A673 (cell line): ENCODE measurements around the gene CKAP2L. TPM values are rescaled to one million over a fixed set of nuclear protein-coding genes. Genes with fewer than 3 reads are reported as not detected.

Source experiments
- BruUV-seq: library from RNA; stranded (reverse); fragments of 400-500 nt; replicated peaks from 2 replicates; lab custom pipeline; 2021; lab: Mats Ljungman, UMichigan
- CTCF ChIA-PET: fragments of 300-600 bp; sonication (Branson Sonifier 250); formaldehyde crosslinking; loops from one replicate; lab custom pipeline; 2022; ENCODE audit warnings: antibody characterized with exemption; lab: Charles Lee
- POLR2A ChIA-PET: fragments of 300-600 bp; sonication (Branson Sonifier 250); formaldehyde crosslinking; loops from one replicate; lab custom pipeline; 2022; ENCODE audit warnings: antibody characterized with exemption; ENCODE audit not compliant: low non-redundant PET; lab: Charles Lee
- DNase-seq: peaks from one replicate; pipeline ENCODE4 v3.0.0-alpha.2; 2015; ENCODE audit warnings: low spot score
- H3K27ac ChIP-seq: fragments of 200-600 bp; sonication (generic); 2 replicates; pipeline ENCODE4 v1.5.1; 2016; ENCODE audit warnings: mixed run types, low read depth, mild to moderate bottlenecking, mixed read lengths, antibody characterized with exemption, low read length; ENCODE audit not compliant: poor library complexity, severe bottlenecking
- H3K27me3 ChIP-seq: fragments of 200-600 bp; sonication (generic); replicated peaks from 2 replicates; pipeline ENCODE4 v1.6.1; 2017; ENCODE audit warnings: mixed run types, low read depth, mild to moderate bottlenecking, mixed read lengths, antibody characterized with exemption, low read length; ENCODE audit not compliant: insufficient read depth, poor library complexity
- H3K36me3 ChIP-seq: fragments of 200-600 bp; sonication (generic); 2 replicates; pipeline ENCODE4 v1.6.1; 2016; ENCODE audit warnings: mixed run types, mild to moderate bottlenecking, mixed read lengths, antibody characterized with exemption, low read length; ENCODE audit not compliant: insufficient read depth, poor library complexity, severe bottlenecking
- H3K4me1 ChIP-seq: fragments of 200-600 bp; sonication (generic); 2 replicates; pipeline ENCODE4 v1.6.1; 2017; ENCODE audit warnings: mixed run types, mild to moderate bottlenecking, mixed read lengths, antibody characterized with exemption, low read length; ENCODE audit not compliant: insufficient read depth, poor library complexity, severe bottlenecking
- H3K4me3 ChIP-seq: fragments of 200-600 bp; sonication (generic); 2 replicates; pipeline ENCODE4 v1.5.1; 2016; ENCODE audit warnings: low read depth, mixed run types, mild to moderate bottlenecking, mixed read lengths, low read length; ENCODE audit not compliant: poor library complexity, severe bottlenecking
- H3K9me3 ChIP-seq: fragments of 200-600 bp; sonication (generic); 2 replicates; pipeline ENCODE4 v1.6.1; 2016; ENCODE audit warnings: mixed run types, low read depth, mild to moderate bottlenecking, mixed read lengths, antibody characterized with exemption, low read length; ENCODE audit not compliant: poor library complexity, severe bottlenecking
- EZH2 ChIP-seq: fragments of 200-600 bp; sonication (generic); IDR thresholded peaks from 2 replicates; pipeline ENCODE4 v1.6.1; 2017; ENCODE audit warnings: borderline replicate concordance, low read depth, mild to moderate bottlenecking, mixed read lengths, antibody characterized with exemption, low read length; ENCODE audit not compliant: poor library complexity, severe bottlenecking
- intact Hi-C: fragments of 100-400 bp; cut with micrococcal nuclease; formaldehyde crosslinking; loops from one replicate; pipeline ENCODE4 v1.10.0; 2022; ENCODE audit not compliant: unreplicated experiment
- total RNA-seq: library from RNA; stranded (reverse); gene quantifications from 2 replicates; pipeline ENCODE4 v1.2.3, GENCODE V29; 2021
- TF ChIP-seq, protein P1 (sequence below): fragments of 300-800, 200-600 bp; sonication (generic); conservative IDR thresholded peaks from 2 replicates; pipeline ENCODE4 v1.5.1; 2017; ENCODE audit warnings: low read depth, mild to moderate bottlenecking, antibody characterized with exemption, low read length, moderate library complexity, mixed read lengths

CKAP2L gene
- total RNA-seq, 1 experiment from 2014 or later = 49.6 TPM

- ChIA-PET CTCF (no interaction called here), POLR2A (interaction anchor here (0.8 kb wide), 1 partner anchor 18 kb away, joined by 5 read pairs; no protein-coding TSS in a partner anchor)
- Histone ChIP-seq H3K4me1 (peaks cover 4% of the 10 kb centered on the region), H3K36me3 (no peaks in the 10 kb centered on the region), H3K27me3 (no peaks in the 10 kb centered on the region), H3K9me3 (no peaks in the 10 kb centered on the region), H3K27ac (peak overlapping the region; percentile 25), H3K4me3 (no peak overlapping the region)
- TF ChIP-seq EZH2 = no peak
- TF ChIP-seq, protein P1, sequence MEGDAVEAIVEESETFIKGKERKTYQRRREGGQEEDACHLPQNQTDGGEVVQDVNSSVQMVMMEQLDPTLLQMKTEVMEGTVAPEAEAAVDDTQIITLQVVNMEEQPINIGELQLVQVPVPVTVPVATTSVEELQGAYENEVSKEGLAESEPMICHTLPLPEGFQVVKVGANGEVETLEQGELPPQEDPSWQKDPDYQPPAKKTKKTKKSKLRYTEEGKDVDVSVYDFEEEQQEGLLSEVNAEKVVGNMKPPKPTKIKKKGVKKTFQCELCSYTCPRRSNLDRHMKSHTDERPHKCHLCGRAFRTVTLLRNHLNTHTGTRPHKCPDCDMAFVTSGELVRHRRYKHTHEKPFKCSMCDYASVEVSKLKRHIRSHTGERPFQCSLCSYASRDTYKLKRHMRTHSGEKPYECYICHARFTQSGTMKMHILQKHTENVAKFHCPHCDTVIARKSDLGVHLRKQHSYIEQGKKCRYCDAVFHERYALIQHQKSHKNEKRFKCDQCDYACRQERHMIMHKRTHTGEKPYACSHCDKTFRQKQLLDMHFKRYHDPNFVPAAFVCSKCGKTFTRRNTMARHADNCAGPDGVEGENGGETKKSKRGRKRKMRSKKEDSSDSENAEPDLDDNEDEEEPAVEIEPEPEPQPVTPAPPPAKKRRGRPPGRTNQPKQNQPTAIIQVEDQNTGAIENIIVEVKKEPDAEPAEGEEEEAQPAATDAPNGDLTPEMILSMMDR = no peak
- intact Hi-C loops = no loop called here
- no TSS peak for BruUV-seq
- no peak for DNase-seq
These were observed 29.8 kb upstream of the CKAP2L start for GRCh38 chr2:112794131-112794733.

GRCh38 chr2:112793449-112793978, 29.1 kb upstream of the CKAP2L start:
- H3K9me3 ChIP-seq = no peaks in the 10 kb centered on the region
- intact Hi-C loops = no loop called here
- no peaks in the 10 kb centered on the region for H3K36me3 ChIP-seq
- peak overlapping the region; percentile 25 for H3K27ac ChIP-seq
- no peak overlapping the region for H3K4me3 ChIP-seq
- CTCF ChIA-PET = no interaction called here
- TF ChIP-seq, protein P1 = no peak
- TF ChIP-seq EZH2 = no peak
- POLR2A ChIA-PET = interaction anchor here (0.8 kb wide), 1 partner anchor 17 kb away, joined by 5 read pairs; no protein-coding TSS in a partner anchor
- DNase-seq = no peak
- H3K4me1 ChIP-seq = peaks cover 4% of the 10 kb centered on the region
- BruUV-seq = no TSS peak
- no peaks in the 10 kb centered on the region for H3K27me3 ChIP-seq

DNA sequence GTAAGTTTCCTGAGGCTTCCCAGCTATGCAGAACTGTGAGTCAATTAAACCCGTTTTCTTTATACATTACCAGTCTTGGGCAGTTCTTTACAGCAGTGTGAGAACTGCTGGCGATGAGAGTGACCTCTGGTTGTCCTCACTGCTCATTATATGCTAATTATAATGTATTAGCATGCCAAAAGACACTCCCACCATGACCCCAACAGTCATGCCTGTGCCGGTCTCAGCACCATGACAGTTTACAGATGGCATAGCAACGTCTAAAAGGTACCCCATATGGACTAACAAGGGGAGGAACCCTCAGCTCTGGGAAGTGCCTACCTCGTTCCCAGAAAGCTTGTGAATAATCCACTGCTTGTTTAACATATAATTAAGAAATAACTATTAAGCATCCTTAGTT, 28.0 kb upstream of the CKAP2L start:
- Histone ChIP-seq H3K4me1 (peaks cover 4% of the 10 kb centered on the region), H3K27ac (no peak overlapping the region), H3K9me3 (no peaks in the 10 kb centered on the region), H3K4me3 (no peak overlapping the region), H3K27me3 (no peaks in the 10 kb centered on the region), H3K36me3 (no peaks in the 10 kb centered on the region)
- no TSS peak for BruUV-seq
- ChIA-PET POLR2A (no interaction called here), CTCF (no interaction called here)
- no peak for TF ChIP-seq EZH2
- TF ChIP-seq, protein P1 = no peak
- intact Hi-C loops = no loop called here
- DNase-seq = no peak
